Fibroblast of skin of left quadriceps (primary cell): ENCODE measurements around the gene SSU72.

Experiments
- DNase-seq, 2 experiments: peaks; one replicate each; pipeline ENCODE4 v3.0.0-alpha.2; 2013; ENCODE audit warnings: low read depth in 2 of 2

The SSU72 gene

GRCh38 chr1:1610796-1611195 lies 36.1 kb upstream of the SSU72 start:
- DNase-seq, result no peak

- DNase-seq, result no peak
Measured at GRCh38 chr1:1609822-1610485, 35.3 kb upstream of the SSU72 start.

- no peak for DNase-seq
Measured at GRCh38 chr1:1606232-1606631, 31.6 kb upstream of the SSU72 start.

GRCh38 chr1:1605724-1606123 lies 31.1 kb upstream of the SSU72 start:
- no peak for DNase-seq

GRCh38 chr1:1605034-1605591 lies 30.4 kb upstream of the SSU72 start:
- no peak for DNase-seq

- no peak for DNase-seq
Measured at GRCh38 chr1:1604374-1605033, 29.8 kb upstream of the SSU72 start.

GRCh38 chr1:1603671-1604373 lies 29.2 kb upstream of the SSU72 start:
- DNase-seq, result no peak

GRCh38 chr1:1602968-1603506 lies 28.4 kb upstream of the SSU72 start:
- DNase-seq, result no peak

GRCh38 chr1:1602304-1602967 lies 27.8 kb upstream of the SSU72 start:
- DNase-seq, result no peak

GRCh38 chr1:1601564-1602303 lies 27.1 kb upstream of the SSU72 start:
- no peak for DNase-seq

- DNase-seq, result no peak
Measured at GRCh38 chr1:1600861-1601563, 26.3 kb upstream of the SSU72 start.

GRCh38 chr1:1599935-1600860 lies 25.5 kb upstream of the SSU72 start, which contains the start of gene FNDC10:
Gene FNDC10 (minus strand): TSS chr1:1600135. CDS start chr1:1600015, 120 bp downstream.
- no peak for DNase-seq

- no peak for DNase-seq
Measured at GRCh38 chr1:1599030-1599934, 24.6 kb upstream of the SSU72 start.

GRCh38 chr1:1598720-1599029 lies 24.0 kb upstream of the SSU72 start:
- DNase-seq, result no peak

- no peak for DNase-seq
Measured at GRCh38 chr1:1598051-1598719, 23.5 kb upstream of the SSU72 start.

GRCh38 chr1:1597275-1597930 lies 22.7 kb upstream of the SSU72 start:
- DNase-seq, result no peak
